A549 (cell line): ENCODE data around the gene FFAR1. TPM values are rescaled to one million over a fixed set of nuclear protein-coding genes. Genes with fewer than 3 reads are reported as not detected.

ENCODE experiments used
- ATAC-seq, 2 experiments: fragments of 200-7000 bp in 1 of 2; fragments of >200 bp in 1 of 2; cut with Nextera tagmentation in 1 of 2; cut with Tn5 transposase in 1 of 2; 3 replicates each; pipeline versions ENCODE4 v1.8.0 to v1.9.1; 2018 to 2020; ENCODE audit warnings: mild to moderate bottlenecking in 1 of 2, moderate library complexity in 1 of 2
- CTCF ChIA-PET: fragments of 300-600 bp; sonication (Branson Sonifier 250); formaldehyde crosslinking; extraction: SDS; loops from one replicate; lab custom pipeline; 2021; ENCODE audit warnings: antibody characterized with exemption, inconsistent platforms; lab: Yijun Ruan, JAX
- POLR2A ChIA-PET: fragments of 350-600 bp; formaldehyde crosslinking; extraction: SDS; loops from one replicate; lab custom pipeline; 2021; ENCODE audit warnings: antibody characterized with exemption, inconsistent platforms; lab: Yijun Ruan, JAX
- DNase-seq, 2 experiments: peaks; one replicate each; pipeline versions ENCODE4 v3.0.0 to v3.0.0-alpha.2; 2011 to 2016; ENCODE audit warnings: low read depth in 1 of 2, low spot score in 1 of 2
- FAIRE-seq: peaks from 2 replicates; lab custom pipeline; 2011; peaks lifted over from hg19 to GRCh38; lab: Jason Lieb, UNC
- H3K27ac ChIP-seq, 2 experiments: fragments of >200 bp; sonication (Bioruptor Twin); formaldehyde crosslinking; 3 replicates each; pipeline ENCODE4 v1.5.1; 2016 to 2017
- H3K4me1 ChIP-seq: fragments of >200 bp; sonication (Bioruptor Twin); formaldehyde crosslinking; 3 replicates; pipeline ENCODE4 v1.6.1; 2016
- H3K4me2 ChIP-seq: fragments of >200 bp; sonication (Bioruptor Twin); formaldehyde crosslinking; 3 replicates; pipeline ENCODE4 v1.6.1; 2016
- H3K4me3 ChIP-seq: fragments of >200 bp; sonication (Bioruptor Twin); formaldehyde crosslinking; 3 replicates; pipeline ENCODE4 v1.5.1; 2016
- H3K9me3 ChIP-seq: fragments of >200 bp; sonication (Bioruptor Twin); formaldehyde crosslinking; 3 replicates; pipeline ENCODE4 v1.6.1; 2016
- ATOH8 ChIP-seq: fragments of 250-450 bp; sonication (Bioruptor Pico); IDR thresholded peaks from 2 replicates; pipeline ENCODE4 v1.5.0; 2020; ENCODE audit warnings: low read depth, mild to moderate bottlenecking, moderate library complexity
- CBX8 ChIP-seq: fragments of 200-600 bp; sonication (generic); IDR thresholded peaks from 2 replicates; pipeline ENCODE4 v1.6.1; 2016
- CHD2 ChIP-seq: fragments of 150-350 bp; IDR thresholded peaks from 2 replicates; pipeline ENCODE4 v1.6.1; 2014; ENCODE audit warnings: low read length; ENCODE audit not compliant: partially characterized antibody
- EHF ChIP-seq: fragments of 250-450 bp; sonication (Bioruptor Pico); IDR thresholded peaks from 2 replicates; pipeline ENCODE4 v1.5.0; 2020; ENCODE audit warnings: mild to moderate bottlenecking
- EHMT2 ChIP-seq: fragments of 200-600 bp; sonication (generic); IDR thresholded peaks from 2 replicates; pipeline ENCODE4 v1.6.1; 2016; ENCODE audit warnings: antibody characterized with exemption, low read depth, mild to moderate bottlenecking, moderate library complexity
- ESRRA ChIP-seq: fragments of 150-350 bp; IDR thresholded peaks from 2 replicates; pipeline ENCODE4 v1.6.1; 2014; ENCODE audit warnings: mild to moderate bottlenecking, low read length, borderline replicate concordance
- HEYL ChIP-seq: fragments of 250-450 bp; sonication (Bioruptor Pico); IDR thresholded peaks from 2 replicates; pipeline ENCODE4 v1.8.0; 2021; ENCODE audit warnings: mild to moderate bottlenecking, moderate library complexity
- HOXA7 ChIP-seq: fragments of 250-450 bp; sonication (Bioruptor Pico); IDR thresholded peaks from 2 replicates; pipeline ENCODE4 v1.5.0; 2020; ENCODE audit warnings: mild to moderate bottlenecking, moderate library complexity
- KDM1A ChIP-seq: fragments of 200-600 bp; sonication (generic); IDR thresholded peaks from 2 replicates; pipeline ENCODE4 v1.6.1; 2016; ENCODE audit warnings: low read depth, mild to moderate bottlenecking
- MAZ ChIP-seq: fragments of 150-350 bp; IDR thresholded peaks from 2 replicates; pipeline ENCODE4 v1.6.1; 2014; ENCODE audit warnings: antibody characterized with exemption, low read depth, low read length, borderline replicate concordance
- PHF8 ChIP-seq: fragments of 200-600 bp; sonication (generic); IDR thresholded peaks from 2 replicates; pipeline ENCODE4 v1.6.1; 2016; ENCODE audit warnings: low read depth, mild to moderate bottlenecking, antibody characterized with exemption, moderate library complexity, borderline replicate concordance
- POLR2AphosphoS2 ChIP-seq: conservative IDR thresholded peaks from 2 replicates; pipeline ENCODE4 v1.6.1; 2012; ENCODE audit warnings: low read length, improper control_type of control experiment, inconsistent platforms
- RAD21 ChIP-seq, 2 experiments: fragments of >200 bp in 1 of 2; sonication (Bioruptor Twin) in 1 of 2; formaldehyde crosslinking in 1 of 2; IDR thresholded peaks in 1 of 2; conservative IDR thresholded peaks in 1 of 2; 2 replicates in 1 of 2; 3 replicates in 1 of 2; pipeline ENCODE4 v1.6.1; 2012 to 2018; ENCODE audit warnings: inconsistent platforms in 1 of 2
- REST ChIP-seq: fragments of 200-600 bp; sonication (generic); IDR thresholded peaks from 2 replicates; pipeline ENCODE4 v1.6.1; 2016; ENCODE audit warnings: antibody characterized with exemption, mild to moderate bottlenecking, moderate library complexity
- RFX5 ChIP-seq: fragments of 450-650 bp; IDR thresholded peaks from 2 replicates; pipeline ENCODE4 v1.7.1; 2014; ENCODE audit warnings: antibody characterized with exemption, mild to moderate bottlenecking, moderate library complexity
- RNF2 ChIP-seq: fragments of 200-600 bp; sonication (generic); IDR thresholded peaks from 2 replicates; pipeline ENCODE4 v1.6.1; 2016; ENCODE audit warnings: low read depth, mild to moderate bottlenecking, antibody characterized with exemption, moderate library complexity, borderline replicate concordance
- SREBF2 ChIP-seq: fragments of 450-650 bp; IDR thresholded peaks from 2 replicates; pipeline ENCODE4 v1.6.1; 2014; ENCODE audit warnings: mild to moderate bottlenecking, moderate library complexity
- USF2 ChIP-seq: fragments of 450-650 bp; IDR thresholded peaks from 2 replicates; pipeline ENCODE4 v1.6.1; 2014; ENCODE audit warnings: antibody characterized with exemption
- ZSCAN20 ChIP-seq: fragments of 250-450 bp; sonication (Bioruptor Pico); IDR thresholded peaks from 2 replicates; pipeline ENCODE4 v1.8.0; 2022; ENCODE audit warnings: mild to moderate bottlenecking, moderate library complexity
- WGBS: methylation state at CpG from one replicate; pipeline ENCODE4 v1.1.6; 2017; ENCODE audit errors: missing lambda C conversion rate; 5-methylcytosine and 5-hydroxymethylcytosine counted together
- polyA plus RNA-seq, 4 experiments: library from polyadenylated mRNA; depleted of rRNA in 3 of 4; stranded (reverse); fragments of >200 nt; fragmentation: RNase III in 1 of 4; extraction: RNeasy Plus Mini Kit Qiagen cat#74134 plus additional on column Dnase treatment in 1 of 4; gene quantifications; 2 replicates in 3 of 4; 3 replicates in 1 of 4; pipeline ENCODE4 v1.2.3, GENCODE V29; 2011 to 2017
- TF ChIP-seq, protein P1 (sequence below): IDR thresholded peaks from 2 replicates; pipeline ENCODE4 v1.6.1; 2012
- TF ChIP-seq, protein P2 (sequence below): fragments of >200 bp; sonication (Bioruptor Twin); formaldehyde crosslinking; IDR thresholded peaks from 3 replicates; pipeline ENCODE4 v1.5.1; 2016
- TF ChIP-seq, protein P3 (sequence below): fragments of >200 bp; sonication (Bioruptor Twin); formaldehyde crosslinking; IDR thresholded peaks from 3 replicates; pipeline ENCODE4 v1.6.1; 2016

FFAR1 gene
- polyA plus RNA-seq, 2 of the 4 experiments (the other 2 are of a cell fraction) = not detected

DNA sequence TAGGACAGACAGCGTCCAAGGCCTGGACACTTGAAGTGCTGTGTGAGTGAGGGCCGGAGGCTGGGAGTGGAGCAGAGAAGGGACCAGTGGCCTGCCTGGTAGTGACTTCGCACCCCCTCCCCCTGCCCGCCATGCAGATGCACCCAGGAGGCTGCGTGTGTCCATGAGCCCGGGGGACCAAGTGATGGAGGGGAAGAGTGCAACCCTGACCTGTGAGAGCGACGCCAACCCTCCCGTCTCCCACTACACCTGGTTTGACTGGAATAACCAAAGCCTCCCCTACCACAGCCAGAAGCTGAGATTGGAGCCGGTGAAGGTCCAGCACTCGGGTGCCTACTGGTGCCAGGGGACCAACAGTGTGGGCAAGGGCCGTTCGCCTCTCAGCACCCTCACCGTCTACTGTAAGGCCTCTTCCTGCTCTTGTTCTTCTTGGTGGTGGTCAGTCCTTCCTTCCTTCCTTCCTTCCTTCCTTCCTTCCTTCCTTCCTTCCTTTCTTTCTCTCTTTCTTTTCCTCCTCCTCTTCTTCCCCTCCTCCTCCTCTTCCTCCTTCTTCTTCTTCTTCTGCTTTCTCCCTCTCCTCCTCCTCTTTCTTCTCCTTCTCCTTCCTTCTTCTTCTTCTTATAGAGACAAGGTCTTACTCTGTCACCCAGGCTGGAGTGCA is 6.0 kb upstream of the FFAR1 start (continued):
- TF ChIP-seq RNF2 = no peak
- no peak for TF ChIP-seq PHF8
- no peak for TF ChIP-seq EHMT2

DNA sequence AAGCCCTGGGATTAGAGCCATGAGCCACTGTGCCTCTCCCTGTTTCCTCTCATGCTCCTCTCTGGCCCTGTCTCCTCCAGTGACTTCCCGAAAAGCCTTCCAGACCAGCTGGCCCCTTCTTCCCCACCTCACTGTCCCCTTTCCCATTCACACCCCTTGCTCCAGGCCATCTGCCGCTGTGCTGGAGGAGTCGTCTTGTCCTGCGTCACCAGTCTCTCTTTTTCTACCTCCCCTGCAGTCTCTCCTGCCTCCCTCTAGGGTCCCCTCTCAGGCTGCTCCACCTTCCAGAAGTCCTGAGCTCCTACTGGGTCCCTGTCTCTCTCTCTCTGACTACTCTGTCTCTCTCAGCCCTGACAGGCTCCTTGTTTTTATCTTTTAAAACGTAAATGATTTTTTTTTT is 5.3 kb upstream of the FFAR1 start:
- ChIA-PET CTCF (interaction anchor here (0.7 to 6.8 kb wide), 6 partner anchors 10 to 153 kb away, joined by 3 to 81 read pairs (median 4); no protein-coding TSS in a partner anchor), POLR2A (no interaction called here)
- WGBS = 39% methylated on average over 5 of the region's 5 CpGs

More for the DNA sequence above, 5.3 kb upstream of the FFAR1 start:
- Histone ChIP-seq H3K9me3 (no peaks in the 10 kb centered on the region), H3K4me3 (no peak overlapping the region), H3K27ac (no peak overlapping the region), H3K4me1 (no peaks in the 10 kb centered on the region), H3K4me2 (no peak overlapping the region)
- peak; percentile 52 to 53; a peak in 4 of 6 replicates for ATAC-seq
- DNase-seq = no peak
- TF ChIP-seq KDM1A (no peak), HEYL (CRISPR knock-in tag) (no peak), ESRRA (no peak), EHF (CRISPR knock-in tag) (no peak), HOXA7 (CRISPR knock-in tag) (no peak), ZSCAN20 (no peak), ATOH8 (CRISPR knock-in tag) (no peak), RAD21 (conservative IDR thresholded peaks at IDR 0.05 in 1 of 2, IDR thresholded peaks at IDR 0.05 in 1 of 2) (no peak), PHF8 (no peak), SREBF2 (no peak), POLR2AphosphoS2 (no peak), RFX5 (no peak), CBX8 (no peak), MAZ (no peak), CHD2 (no peak), USF2 (no peak), REST (no peak)
- TF ChIP-seq, protein P1, sequence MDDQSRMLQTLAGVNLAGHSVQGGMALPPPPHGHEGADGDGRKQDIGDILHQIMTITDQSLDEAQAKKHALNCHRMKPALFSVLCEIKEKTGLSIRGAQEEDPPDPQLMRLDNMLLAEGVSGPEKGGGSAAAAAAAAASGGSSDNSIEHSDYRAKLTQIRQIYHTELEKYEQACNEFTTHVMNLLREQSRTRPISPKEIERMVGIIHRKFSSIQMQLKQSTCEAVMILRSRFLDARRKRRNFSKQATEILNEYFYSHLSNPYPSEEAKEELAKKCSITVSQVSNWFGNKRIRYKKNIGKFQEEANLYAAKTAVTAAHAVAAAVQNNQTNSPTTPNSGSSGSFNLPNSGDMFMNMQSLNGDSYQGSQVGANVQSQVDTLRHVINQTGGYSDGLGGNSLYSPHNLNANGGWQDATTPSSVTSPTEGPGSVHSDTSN = no peak
- TF ChIP-seq, protein P2, sequence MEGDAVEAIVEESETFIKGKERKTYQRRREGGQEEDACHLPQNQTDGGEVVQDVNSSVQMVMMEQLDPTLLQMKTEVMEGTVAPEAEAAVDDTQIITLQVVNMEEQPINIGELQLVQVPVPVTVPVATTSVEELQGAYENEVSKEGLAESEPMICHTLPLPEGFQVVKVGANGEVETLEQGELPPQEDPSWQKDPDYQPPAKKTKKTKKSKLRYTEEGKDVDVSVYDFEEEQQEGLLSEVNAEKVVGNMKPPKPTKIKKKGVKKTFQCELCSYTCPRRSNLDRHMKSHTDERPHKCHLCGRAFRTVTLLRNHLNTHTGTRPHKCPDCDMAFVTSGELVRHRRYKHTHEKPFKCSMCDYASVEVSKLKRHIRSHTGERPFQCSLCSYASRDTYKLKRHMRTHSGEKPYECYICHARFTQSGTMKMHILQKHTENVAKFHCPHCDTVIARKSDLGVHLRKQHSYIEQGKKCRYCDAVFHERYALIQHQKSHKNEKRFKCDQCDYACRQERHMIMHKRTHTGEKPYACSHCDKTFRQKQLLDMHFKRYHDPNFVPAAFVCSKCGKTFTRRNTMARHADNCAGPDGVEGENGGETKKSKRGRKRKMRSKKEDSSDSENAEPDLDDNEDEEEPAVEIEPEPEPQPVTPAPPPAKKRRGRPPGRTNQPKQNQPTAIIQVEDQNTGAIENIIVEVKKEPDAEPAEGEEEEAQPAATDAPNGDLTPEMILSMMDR = no peak
- TF ChIP-seq, protein P3, sequence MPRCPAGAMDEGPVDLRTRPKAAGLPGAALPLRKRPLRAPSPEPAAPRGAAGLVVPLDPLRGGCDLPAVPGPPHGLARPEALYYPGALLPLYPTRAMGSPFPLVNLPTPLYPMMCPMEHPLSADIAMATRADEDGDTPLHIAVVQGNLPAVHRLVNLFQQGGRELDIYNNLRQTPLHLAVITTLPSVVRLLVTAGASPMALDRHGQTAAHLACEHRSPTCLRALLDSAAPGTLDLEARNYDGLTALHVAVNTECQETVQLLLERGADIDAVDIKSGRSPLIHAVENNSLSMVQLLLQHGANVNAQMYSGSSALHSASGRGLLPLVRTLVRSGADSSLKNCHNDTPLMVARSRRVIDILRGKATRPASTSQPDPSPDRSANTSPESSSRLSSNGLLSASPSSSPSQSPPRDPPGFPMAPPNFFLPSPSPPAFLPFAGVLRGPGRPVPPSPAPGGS = no peak
- FAIRE-seq = no peak
